Activated T-cell treated with anti-CD3 and anti-CD28 coated beads, Interleukin-2, amount 50 U/mL, for 72 hours (primary cell): Measurements from ENCODE around the gene MSH5. TPM values are rescaled to one million over a fixed set of nuclear protein-coding genes. Genes with fewer than 3 reads are reported as not detected.

Experiments used
- ATAC-seq, 2 donors: fragments of 150-1000 bp; cut with Tn5 transposase; replicated peaks in 1 of 2; 2 replicates each; pipeline ENCODE4 v1.10.0; 2021; ENCODE audit warnings: moderate library complexity in 2 of 2, mild to moderate bottlenecking in 1 of 2
- DNase-seq, 2 donors: peaks; one replicate each; pipeline ENCODE4 v3.0.0; 2021 to 2022; ENCODE audit warnings: mixed read lengths in 1 of 2
- H3K27ac Mint-ChIP-seq: one replicate; pipeline ENCODE4 v1.8.0; 2022; ENCODE audit warnings: mild to moderate bottlenecking, moderate library complexity, mixed read lengths
- H3K27me3 Mint-ChIP-seq: one replicate; pipeline ENCODE4 v1.8.0; 2022; ENCODE audit warnings: low read depth, mixed read lengths
- H3K36me3 Mint-ChIP-seq, 2 donors: one replicate each; pipeline ENCODE4 v1.8.0; 2022; ENCODE audit warnings: mixed read lengths in 2 of 2, mild to moderate bottlenecking in 1 of 2; ENCODE audit not compliant: insufficient read depth in 2 of 2
- H3K4me1 Mint-ChIP-seq: one replicate; pipeline ENCODE4 v1.8.0; 2022; ENCODE audit warnings: low read depth, mixed read lengths
- H3K4me3 Mint-ChIP-seq, 2 donors: one replicate each; pipeline ENCODE4 v1.8.0; 2022; ENCODE audit warnings: mild to moderate bottlenecking in 2 of 2, mixed read lengths in 2 of 2, moderate library complexity in 2 of 2
- H3K9me3 Mint-ChIP-seq, 2 donors: one replicate each; pipeline ENCODE4 v1.8.0; 2022; ENCODE audit warnings: mixed read lengths in 2 of 2
- total RNA-seq, 2 donors: library from RNA; stranded (reverse); gene quantifications; one replicate each; pipeline ENCODE4 v1.2.3, GENCODE V29; 2022

The MSH5 gene
- 10 to 100 TPM; 84.9 to 98.4 TPM for total RNA-seq

GRCh38 chr6:31739639-31740396, at the start of gene MSH5:
MSH5 (plus strand) TSS chr6:31740005; CDS start chr6:31740467, 462 bp downstream.
- DNase-seq: peak; percentile 96 to 98
- Mint-ChIP-seq H3K27ac (peak within 1 kb of the TSS; percentile 93), H3K27me3 (no peaks in the 10 kb centered on the region), H3K9me3 (no peaks in the 10 kb centered on the region), H3K36me3 (peaks cover 20 to 43% of the 10 kb centered on the region in 2 donors), H3K4me1 (peaks cover 51% of the 10 kb centered on the region), H3K4me3 (peak within 1 kb of the TSS; percentile 89 to 98)
- peak; percentile 87 to 91 for ATAC-seq

GRCh38 chr6:31690231-31691077, 49.4 kb upstream of the MSH5 start:
- no peak for ATAC-seq
- no peak for DNase-seq
- Mint-ChIP-seq H3K9me3 (no peaks in the 10 kb centered on the region), H3K27ac (peak overlapping the region; percentile 29), H3K4me3 (no peak overlapping the region), H3K27me3 (no peaks in the 10 kb centered on the region), H3K4me1 (peaks cover 10% of the 10 kb centered on the region), H3K36me3 (peaks cover 0 to 8% of the 10 kb centered on the region in 2 donors)

GRCh38 chr6:31691078-31691463, 48.7 kb upstream of the MSH5 start:
- ATAC-seq: no peak
- Mint-ChIP-seq H3K27me3 (no peaks in the 10 kb centered on the region), H3K27ac (no peak overlapping the region), H3K4me3 (no peak overlapping the region), H3K36me3 (peaks cover 0 to 6% of the 10 kb centered on the region in 2 donors), H3K4me1 (peaks cover 10% of the 10 kb centered on the region), H3K9me3 (no peaks in the 10 kb centered on the region)
- no peak for DNase-seq

GRCh38 chr6:31691564-31692108, 48.2 kb upstream of the MSH5 start:
- ATAC-seq (no peak), DNase-seq (no peak)
- no peaks in the 10 kb centered on the region for H3K9me3 Mint-ChIP-seq
- peaks cover 10% of the 10 kb centered on the region for H3K4me1 Mint-ChIP-seq
- no peak overlapping the region for H3K4me3 Mint-ChIP-seq
- H3K27me3 Mint-ChIP-seq: no peaks in the 10 kb centered on the region
- no peak overlapping the region for H3K27ac Mint-ChIP-seq
- peaks cover 2 to 5% of the 10 kb centered on the region in 2 donors for H3K36me3 Mint-ChIP-seq

GRCh38 chr6:31692353-31692752, 47.5 kb upstream of the MSH5 start:
- Mint-ChIP-seq H3K4me3 (no peak overlapping the region), H3K9me3 (no peaks in the 10 kb centered on the region), H3K27ac (no peak overlapping the region), H3K36me3 (peaks cover 2 to 5% of the 10 kb centered on the region in 2 donors), H3K27me3 (no peaks in the 10 kb centered on the region), H3K4me1 (peaks cover 12% of the 10 kb centered on the region)
- no peak for DNase-seq
- no peak for ATAC-seq

- Mint-ChIP-seq H3K4me3 (no peak overlapping the region), H3K4me1 (peaks cover 17% of the 10 kb centered on the region), H3K27ac (no peak overlapping the region), H3K36me3 (peaks cover 5% of the 10 kb centered on the region in 2 donors), H3K9me3 (no peaks in the 10 kb centered on the region), H3K27me3 (no peaks in the 10 kb centered on the region)
- no peak for DNase-seq
- no peak for ATAC-seq
Observed at GRCh38 chr6:31692886-31693285, 46.9 kb upstream of the MSH5 start.

- H3K4me1 Mint-ChIP-seq: peaks cover 20% of the 10 kb centered on the region
- H3K9me3 Mint-ChIP-seq: no peaks in the 10 kb centered on the region
- no peaks in the 10 kb centered on the region for H3K27me3 Mint-ChIP-seq
- H3K36me3 Mint-ChIP-seq: peaks cover 5% of the 10 kb centered on the region in 2 donors
- DNase-seq (no peak), ATAC-seq (no peak)
- H3K4me3 Mint-ChIP-seq: no peak overlapping the region
- no peak overlapping the region for H3K27ac Mint-ChIP-seq
Observed at GRCh38 chr6:31693535-31693934, 46.3 kb upstream of the MSH5 start.

- ATAC-seq (peak; percentile 43 to 76), DNase-seq (peak in 1 of 2 donors; percentile 23)
- H3K27ac Mint-ChIP-seq: peak overlapping the region; percentile 79
- H3K4me1 Mint-ChIP-seq: peaks cover 30% of the 10 kb centered on the region
- peaks cover 7 to 9% of the 10 kb centered on the region in 2 donors for H3K36me3 Mint-ChIP-seq
- H3K27me3 Mint-ChIP-seq: no peaks in the 10 kb centered on the region
- no peaks in the 10 kb centered on the region for H3K9me3 Mint-ChIP-seq
- peak overlapping the region; percentile 2 to 50 for H3K4me3 Mint-ChIP-seq
Observed at GRCh38 chr6:31697555-31697954, 42.2 kb upstream of the MSH5 start.

GRCh38 chr6:31700740-31701401, 38.9 kb upstream of the MSH5 start:
- ATAC-seq: no peak
- H3K4me1 Mint-ChIP-seq: peaks cover 40% of the 10 kb centered on the region
- no peaks in the 10 kb centered on the region for H3K27me3 Mint-ChIP-seq
- H3K9me3 Mint-ChIP-seq: no peaks in the 10 kb centered on the region
- peak overlapping the region; percentile 87 to 90 for H3K4me3 Mint-ChIP-seq
- no peak for DNase-seq
- no peak overlapping the region for H3K27ac Mint-ChIP-seq
- H3K36me3 Mint-ChIP-seq: peaks cover 9 to 11% of the 10 kb centered on the region in 2 donors

GRCh38 chr6:31701666-31702404, 38.0 kb upstream of the MSH5 start:
- peaks cover 6 to 9% of the 10 kb centered on the region in 2 donors for H3K36me3 Mint-ChIP-seq
- no peak for ATAC-seq

GRCh38 chr6:31702405-31702818, 37.4 kb upstream of the MSH5 start:
- Mint-ChIP-seq H3K4me1 (peaks cover 37% of the 10 kb centered on the region), H3K4me3 (peak overlapping the region; percentile 87 to 90), H3K27me3 (no peaks in the 10 kb centered on the region), H3K36me3 (peaks cover 6 to 9% of the 10 kb centered on the region in 2 donors), H3K9me3 (no peaks in the 10 kb centered on the region), H3K27ac (peak overlapping the region; percentile 95)
- DNase-seq (peak; percentile 36 to 45), ATAC-seq (peak; percentile 13 to 24)

More at GRCh38 chr6:31701666-31702404, 38.0 kb upstream of the MSH5 start:
- Mint-ChIP-seq H3K9me3 (no peaks in the 10 kb centered on the region), H3K4me3 (peak overlapping the region; percentile 87 to 90), H3K27ac (peak overlapping the region; percentile 95), H3K27me3 (no peaks in the 10 kb centered on the region), H3K4me1 (peaks cover 40% of the 10 kb centered on the region)
- DNase-seq: no peak
